ENCODE measurements around the gene STAMBP.
"Not testable (repeated sequence)": the region's sequence is repeated elsewhere in the genome, so short reads cannot be mapped to it uniquely, and the experiment has no call there.

Gene STAMBP

DNA sequence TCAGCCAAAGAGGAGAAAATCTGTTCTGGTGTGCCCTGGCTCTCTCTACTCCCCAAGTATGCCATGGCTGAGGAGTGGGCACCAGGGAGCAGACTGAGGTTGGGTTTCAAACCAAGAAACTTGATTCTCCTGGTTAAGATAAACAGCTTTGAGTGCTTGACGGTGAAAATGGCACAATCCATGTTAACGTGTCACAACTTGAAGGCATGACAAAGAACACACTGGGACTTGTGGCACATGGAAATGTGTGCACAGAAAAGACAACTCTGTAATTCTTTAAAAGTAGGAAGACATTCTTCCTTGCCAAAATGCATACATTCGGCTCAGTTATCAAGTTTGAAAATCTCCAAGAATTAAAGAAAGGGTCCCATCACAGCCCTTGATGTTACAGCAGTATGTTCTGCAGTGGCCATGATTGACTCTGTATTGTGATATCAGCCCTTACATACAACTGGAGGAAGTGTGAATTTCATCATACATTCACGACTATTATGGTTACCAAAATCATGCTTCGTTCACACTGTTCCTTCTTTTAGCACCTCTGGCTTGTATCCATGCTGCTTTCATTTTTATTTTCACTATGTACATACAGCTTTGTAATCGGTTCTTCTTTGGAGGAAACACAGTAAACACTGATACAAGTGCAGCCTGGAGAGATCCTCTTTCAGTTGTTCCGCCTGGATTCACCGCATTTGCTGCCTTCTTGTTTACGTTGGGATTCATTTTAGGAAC is 48.5 kb downstream of the STAMBP start:
- no peak for DNase-seq (ENCODE audit: low spot score)
- TF ChIP-seq, protein P1, sequence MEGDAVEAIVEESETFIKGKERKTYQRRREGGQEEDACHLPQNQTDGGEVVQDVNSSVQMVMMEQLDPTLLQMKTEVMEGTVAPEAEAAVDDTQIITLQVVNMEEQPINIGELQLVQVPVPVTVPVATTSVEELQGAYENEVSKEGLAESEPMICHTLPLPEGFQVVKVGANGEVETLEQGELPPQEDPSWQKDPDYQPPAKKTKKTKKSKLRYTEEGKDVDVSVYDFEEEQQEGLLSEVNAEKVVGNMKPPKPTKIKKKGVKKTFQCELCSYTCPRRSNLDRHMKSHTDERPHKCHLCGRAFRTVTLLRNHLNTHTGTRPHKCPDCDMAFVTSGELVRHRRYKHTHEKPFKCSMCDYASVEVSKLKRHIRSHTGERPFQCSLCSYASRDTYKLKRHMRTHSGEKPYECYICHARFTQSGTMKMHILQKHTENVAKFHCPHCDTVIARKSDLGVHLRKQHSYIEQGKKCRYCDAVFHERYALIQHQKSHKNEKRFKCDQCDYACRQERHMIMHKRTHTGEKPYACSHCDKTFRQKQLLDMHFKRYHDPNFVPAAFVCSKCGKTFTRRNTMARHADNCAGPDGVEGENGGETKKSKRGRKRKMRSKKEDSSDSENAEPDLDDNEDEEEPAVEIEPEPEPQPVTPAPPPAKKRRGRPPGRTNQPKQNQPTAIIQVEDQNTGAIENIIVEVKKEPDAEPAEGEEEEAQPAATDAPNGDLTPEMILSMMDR (IDR thresholded peaks at IDR 0.05; ENCODE audit: borderline replicate concordance, control extremely low read depth, extremely low read depth, insufficient read depth, missing control alignments) = no peak
- in situ Hi-C loops (cut with MboI; ENCODE audit: low sequenced_read_pairs, unreplicated experiment) = no loop called here

DNA sequence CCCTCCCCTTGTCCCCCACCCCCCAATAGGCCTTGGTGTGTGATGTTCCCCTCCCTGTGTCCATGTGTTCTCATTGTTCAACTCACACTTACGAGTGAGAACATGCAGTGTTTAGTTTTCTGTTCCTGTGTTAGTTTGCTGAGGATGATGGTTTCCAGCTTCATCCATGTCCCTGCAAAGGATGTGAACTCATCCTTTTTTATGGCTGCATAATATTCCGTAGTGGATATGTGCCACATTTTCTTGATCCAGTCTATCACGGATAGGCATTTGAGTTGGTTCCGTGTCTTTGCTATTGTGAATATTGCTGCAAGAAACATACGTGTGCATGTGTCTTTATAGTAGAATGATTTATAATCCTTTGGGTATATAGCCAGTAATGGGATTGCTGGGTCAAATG is 49.2 kb downstream of the STAMBP start:
- in situ Hi-C loops (cut with MboI; ENCODE audit: low sequenced_read_pairs, unreplicated experiment); DNase-seq (ENCODE audit: low spot score): not testable (repeated sequence)

DNA sequence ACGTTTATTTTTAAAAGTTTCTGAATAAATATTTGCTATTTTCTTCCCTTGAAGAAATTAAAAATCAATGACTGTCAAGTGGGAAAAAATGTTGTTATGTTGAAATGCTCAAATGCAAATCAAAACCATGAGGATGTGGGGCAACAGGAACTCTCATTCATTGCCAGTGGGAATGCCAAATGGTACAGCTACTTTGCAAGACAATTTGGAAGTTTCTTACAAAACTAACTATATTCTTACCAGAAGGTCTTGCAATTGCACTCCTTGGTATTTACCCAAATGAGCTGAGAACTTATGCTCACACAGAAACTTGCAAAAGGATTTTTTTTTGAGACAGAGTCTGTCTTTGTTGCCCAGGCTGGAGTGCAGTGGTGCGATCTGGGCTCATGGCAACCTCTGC is 56.6 kb downstream of the STAMBP start:
- in situ Hi-C loops (cut with MboI; ENCODE audit: low sequenced_read_pairs, unreplicated experiment) = no loop called here
- no peak for DNase-seq (ENCODE audit: low spot score)
- TF ChIP-seq, protein P1 (IDR thresholded peaks at IDR 0.05; ENCODE audit: borderline replicate concordance, control extremely low read depth, extremely low read depth, insufficient read depth, missing control alignments) = no peak

DNA sequence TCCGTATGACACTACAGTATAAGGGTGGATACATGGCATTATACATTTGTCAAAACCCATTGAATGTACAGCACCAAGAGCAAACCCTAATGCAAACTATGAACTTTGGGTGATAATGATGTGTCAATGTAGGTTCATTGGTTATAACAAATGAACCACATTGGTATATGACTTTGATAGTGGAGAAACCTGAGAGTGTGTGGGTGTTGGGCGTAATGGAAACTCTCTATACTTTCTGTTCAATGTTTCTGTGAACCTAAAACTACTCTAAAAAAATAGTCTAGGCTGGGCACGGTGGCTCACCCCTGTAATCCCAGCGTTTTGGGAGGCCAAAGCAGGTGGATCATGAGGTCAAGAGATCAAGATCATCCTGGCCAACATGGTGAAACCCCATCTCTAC is 57.6 kb downstream of the STAMBP start:
- no peak for DNase-seq (ENCODE audit: low spot score)
- in situ Hi-C loops (cut with MboI; ENCODE audit: low sequenced_read_pairs, unreplicated experiment) = no loop called here
- TF ChIP-seq, protein P1 (IDR thresholded peaks at IDR 0.05; ENCODE audit: borderline replicate concordance, control extremely low read depth, extremely low read depth, insufficient read depth, missing control alignments) = no peak

DNA sequence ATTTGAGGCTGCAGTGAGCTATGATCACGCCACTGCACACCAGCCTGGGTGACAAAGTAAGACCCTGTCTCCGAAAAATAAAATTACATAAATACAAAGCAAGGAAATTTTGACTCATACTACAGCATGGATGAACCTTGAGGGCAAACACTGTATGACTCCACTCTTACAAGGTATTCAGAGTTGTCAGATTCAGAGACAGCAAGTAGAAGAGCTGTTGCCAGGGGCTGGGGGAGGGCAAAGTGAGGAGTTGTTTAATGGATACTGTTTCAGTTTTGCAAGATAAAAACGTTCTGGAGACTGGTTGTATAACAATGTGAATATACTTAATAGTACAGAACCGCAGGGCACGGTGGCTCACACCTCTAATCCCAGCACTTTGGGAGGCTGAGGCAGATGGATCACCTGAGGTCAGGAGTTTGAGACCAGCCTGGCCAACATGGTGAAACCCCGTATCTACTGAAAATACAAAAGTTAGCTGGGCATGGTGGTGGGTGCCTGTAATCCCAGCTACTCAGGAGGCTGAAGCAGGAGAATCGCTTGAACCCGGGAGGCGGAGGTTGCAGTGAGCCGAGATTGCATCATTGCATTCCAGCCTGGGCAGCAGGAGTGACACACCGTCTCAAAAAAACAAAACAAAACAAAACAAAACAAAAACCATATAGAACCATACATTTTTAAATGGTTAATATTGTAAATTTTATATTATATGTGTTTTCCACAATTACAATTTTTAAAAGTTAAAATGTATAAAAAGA is 59.0 kb downstream of the STAMBP start:
- DNase-seq (ENCODE audit: low spot score); in situ Hi-C loops (cut with MboI; ENCODE audit: low sequenced_read_pairs, unreplicated experiment): not testable (repeated sequence)

DNA sequence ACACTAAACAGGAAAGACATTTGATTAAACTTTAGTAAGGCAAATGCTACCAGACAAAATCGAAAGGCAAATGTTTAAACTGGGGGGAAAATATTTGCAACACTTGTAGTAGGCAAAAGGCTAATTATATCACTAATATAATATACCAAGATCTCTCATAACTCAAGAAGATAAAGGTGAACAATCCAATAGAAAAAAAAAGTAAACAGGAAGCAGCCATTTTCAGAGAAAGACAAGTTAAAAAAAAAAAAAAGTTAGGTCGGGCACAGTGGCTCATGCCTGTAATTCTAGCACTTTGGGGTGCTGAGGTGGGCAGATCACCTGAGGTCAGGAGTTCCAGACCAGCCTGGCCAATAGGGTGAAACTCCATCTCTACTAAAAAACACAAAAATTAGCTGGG is 59.6 kb downstream of the STAMBP start:
- TF ChIP-seq, protein P1 (IDR thresholded peaks at IDR 0.05; ENCODE audit: borderline replicate concordance, control extremely low read depth, extremely low read depth, insufficient read depth, missing control alignments) = no peak
- no peak for DNase-seq (ENCODE audit: low spot score)
- in situ Hi-C loops (cut with MboI; ENCODE audit: low sequenced_read_pairs, unreplicated experiment) = no loop called here

DNA sequence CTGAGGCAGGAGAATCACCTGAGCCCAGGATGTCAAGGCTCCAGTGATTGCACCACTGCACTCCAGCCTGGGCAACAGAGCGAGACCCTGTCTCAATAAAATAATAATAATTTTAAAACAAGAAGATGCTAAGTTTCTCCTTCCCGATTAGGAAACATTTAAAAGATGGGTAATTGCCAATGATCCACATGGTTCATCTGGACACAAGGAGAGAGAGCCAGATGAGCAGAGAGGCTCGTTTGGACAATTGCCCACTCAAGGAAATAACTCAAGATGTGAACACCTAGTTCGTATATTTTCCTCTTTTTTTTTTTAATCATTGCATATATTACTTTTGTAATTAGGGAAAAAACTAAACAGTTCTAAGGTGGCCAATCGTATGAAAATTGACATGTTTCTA is 60.4 kb downstream of the STAMBP start:
- in situ Hi-C loops (cut with MboI; ENCODE audit: low sequenced_read_pairs, unreplicated experiment) = no loop called here
- no peak for DNase-seq (ENCODE audit: low spot score)
- TF ChIP-seq, protein P1 (IDR thresholded peaks at IDR 0.05; ENCODE audit: borderline replicate concordance, control extremely low read depth, extremely low read depth, insufficient read depth, missing control alignments) = no peak
